Caco-2 (cell line): ENCODE measurements around the gene PIP4K2A. TPM values are rescaled to one million over a fixed set of nuclear protein-coding genes. Genes with fewer than 3 reads are reported as not detected.

Experiments used
- BruUV-seq: library from RNA; stranded (reverse); fragments of 400-500 nt; replicated peaks from 2 replicates; lab custom pipeline; 2021; lab: Mats Ljungman, UMichigan
- CTCF ChIA-PET: fragments of 300-600 bp; sonication (Branson Sonifier 250); formaldehyde crosslinking; loops from one replicate; lab custom pipeline; 2022; ENCODE audit warnings: antibody characterized with exemption; lab: Charles Lee
- POLR2A ChIA-PET: fragments of 300-600 bp; sonication (Branson Sonifier 250); formaldehyde crosslinking; loops from one replicate; lab custom pipeline; 2022; ENCODE audit warnings: antibody characterized with exemption; lab: Charles Lee
- DNase-seq, 2 experiments: peaks; one replicate each; pipeline versions ENCODE4 v3.0.0 to v3.0.0-alpha.2; 2020 to 2022
- H3K27me3 ChIP-seq: replicated peaks from 2 replicates; pipeline ENCODE4 v1.6.0; 2011; ENCODE audit warnings: low read length; ENCODE audit not compliant: control insufficient read depth, insufficient read depth
- H3K36me3 ChIP-seq: 2 replicates; pipeline ENCODE4 v1.5.1; 2011; ENCODE audit warnings: low read length; ENCODE audit not compliant: control insufficient read depth, insufficient read depth
- H3K4me1 ChIP-seq: fragments of 250-450 bp; sonication (Bioruptor Pico); 2 replicates; pipeline ENCODE4 v1.5.1; 2020; ENCODE audit warnings: mild to moderate bottlenecking
- H3K4me3 ChIP-seq: 2 replicates; pipeline ENCODE4 v1.5.1; 2011; ENCODE audit warnings: low read depth, mild to moderate bottlenecking, control low read depth, low read length
- H3K9me3 ChIP-seq: fragments of 250-450 bp; sonication (Bioruptor Pico); 2 replicates; pipeline ENCODE4 v1.5.1; 2020; ENCODE audit warnings: mild to moderate bottlenecking, moderate library complexity
- H3K27ac Mint-ChIP-seq: one replicate; pipeline ENCODE4 v1.8.0; 2022; ENCODE audit warnings: mixed read lengths; ENCODE audit not compliant: unreplicated experiment
- H3K27me3 Mint-ChIP-seq: one replicate; pipeline ENCODE4 v1.8.0; 2022; ENCODE audit warnings: mixed read lengths; ENCODE audit not compliant: insufficient read depth, unreplicated experiment
- H3K36me3 Mint-ChIP-seq: one replicate; pipeline ENCODE4 v1.8.0; 2022; ENCODE audit warnings: mild to moderate bottlenecking, mixed read lengths; ENCODE audit not compliant: insufficient read depth, unreplicated experiment
- H3K4me1 Mint-ChIP-seq: one replicate; pipeline ENCODE4 v1.8.0; 2022; ENCODE audit warnings: low read depth, mixed read lengths; ENCODE audit not compliant: unreplicated experiment
- H3K4me3 Mint-ChIP-seq: one replicate; pipeline ENCODE4 v1.8.0; 2022; ENCODE audit warnings: mild to moderate bottlenecking, moderate library complexity, mixed read lengths; ENCODE audit not compliant: unreplicated experiment
- H3K9me3 Mint-ChIP-seq: one replicate; pipeline ENCODE4 v1.8.0; 2022; ENCODE audit warnings: mixed read lengths; ENCODE audit not compliant: unreplicated experiment
- intact Hi-C: fragments of 100-400 bp; cut with micrococcal nuclease; formaldehyde crosslinking; loops from one replicate; pipeline ENCODE4 v1.10.0; 2022; ENCODE audit not compliant: unreplicated experiment
- total RNA-seq: library from RNA; stranded (reverse); gene quantifications from 2 replicates; pipeline ENCODE4 v1.2.3, GENCODE V29; 2022
- TF ChIP-seq, protein P1 (sequence below), 2 experiments: fragments of 200-600 bp in 1 of 2; IDR thresholded peaks; 1 replicate in 1 of 2; 2 replicates in 1 of 2; pipeline versions ENCODE4 v1.5.1 to v1.8.0; 2011 to 2022; ENCODE audit warnings: antibody characterized with exemption in 1 of 2, control low read depth in 1 of 2, inconsistent platforms in 1 of 2, low read depth in 1 of 2, low read length in 1 of 2, mild to moderate bottlenecking in 1 of 2, moderate library complexity in 1 of 2; ENCODE audit not compliant: insufficient read depth in 1 of 2, severe bottlenecking in 1 of 2, unreplicated experiment in 1 of 2

Gene PIP4K2A
- total RNA-seq, 1 experiment from 2014 or later: 26.9 TPM

- H3K9me3 ChIP-seq: no peaks in the 10 kb centered on the region
- intact Hi-C loops: loop anchor here (5.0 kb wide), 1 partner anchor 40 kb away; no protein-coding TSS in a partner anchor
- H3K4me3 ChIP-seq: no peak overlapping the region
- DNase-seq: no peak
- no TSS peak for BruUV-seq
- peaks cover 31% of the 10 kb centered on the region for H3K4me1 ChIP-seq
- POLR2A ChIA-PET: no interaction called here
- peaks cover under 1% of the 10 kb centered on the region for H3K4me1 Mint-ChIP-seq
- no peak overlapping the region for H3K4me3 Mint-ChIP-seq
- no peak overlapping the region for H3K27ac Mint-ChIP-seq
- CTCF ChIA-PET: no interaction called here
- no peaks in the 10 kb centered on the region for H3K36me3 Mint-ChIP-seq
- no peaks in the 10 kb centered on the region for H3K9me3 Mint-ChIP-seq
- H3K27me3 Mint-ChIP-seq: no peaks in the 10 kb centered on the region
- H3K27me3 ChIP-seq: no peaks in the 10 kb centered on the region
- H3K36me3 ChIP-seq: no peaks in the 10 kb centered on the region
- TF ChIP-seq, protein P1, sequence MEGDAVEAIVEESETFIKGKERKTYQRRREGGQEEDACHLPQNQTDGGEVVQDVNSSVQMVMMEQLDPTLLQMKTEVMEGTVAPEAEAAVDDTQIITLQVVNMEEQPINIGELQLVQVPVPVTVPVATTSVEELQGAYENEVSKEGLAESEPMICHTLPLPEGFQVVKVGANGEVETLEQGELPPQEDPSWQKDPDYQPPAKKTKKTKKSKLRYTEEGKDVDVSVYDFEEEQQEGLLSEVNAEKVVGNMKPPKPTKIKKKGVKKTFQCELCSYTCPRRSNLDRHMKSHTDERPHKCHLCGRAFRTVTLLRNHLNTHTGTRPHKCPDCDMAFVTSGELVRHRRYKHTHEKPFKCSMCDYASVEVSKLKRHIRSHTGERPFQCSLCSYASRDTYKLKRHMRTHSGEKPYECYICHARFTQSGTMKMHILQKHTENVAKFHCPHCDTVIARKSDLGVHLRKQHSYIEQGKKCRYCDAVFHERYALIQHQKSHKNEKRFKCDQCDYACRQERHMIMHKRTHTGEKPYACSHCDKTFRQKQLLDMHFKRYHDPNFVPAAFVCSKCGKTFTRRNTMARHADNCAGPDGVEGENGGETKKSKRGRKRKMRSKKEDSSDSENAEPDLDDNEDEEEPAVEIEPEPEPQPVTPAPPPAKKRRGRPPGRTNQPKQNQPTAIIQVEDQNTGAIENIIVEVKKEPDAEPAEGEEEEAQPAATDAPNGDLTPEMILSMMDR (IDR thresholded peaks at IDR 0.05; ENCODE audit: insufficient read depth in 1 of 2, low read depth in 1 of 2, low read length in 1 of 2, severe bottlenecking in 1 of 2, unreplicated experiment in 1 of 2): no peak
These were observed 56.7 kb downstream of the PIP4K2A start for GRCh38 chr10:22657566-22658225.

DNA sequence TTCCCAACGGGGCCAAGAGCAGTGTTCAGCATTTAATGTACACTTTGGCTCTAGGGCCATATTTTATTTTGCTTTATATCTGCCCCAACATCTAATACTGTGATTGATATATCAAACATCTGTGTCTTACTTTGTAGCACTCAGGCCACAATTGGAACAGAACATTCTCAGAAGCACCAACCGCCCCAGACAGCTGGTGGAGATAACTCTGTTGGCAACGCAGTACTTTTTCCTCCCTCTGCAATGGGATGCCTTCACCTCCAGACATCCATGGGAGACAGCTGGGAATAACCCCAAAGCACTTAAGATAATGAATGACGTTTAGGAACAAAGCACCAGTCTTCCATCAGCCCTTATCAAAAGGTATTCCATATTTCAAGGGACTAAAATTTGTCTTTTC lies 57.4 kb downstream of the PIP4K2A start:
- Histone ChIP-seq H3K36me3 (no peaks in the 10 kb centered on the region), H3K27me3 (no peaks in the 10 kb centered on the region), H3K4me1 (peaks cover 30% of the 10 kb centered on the region), H3K4me3 (no peak overlapping the region), H3K9me3 (no peaks in the 10 kb centered on the region)
- Mint-ChIP-seq H3K4me3 (no peak overlapping the region), H3K9me3 (no peaks in the 10 kb centered on the region), H3K27me3 (no peaks in the 10 kb centered on the region), H3K36me3 (no peaks in the 10 kb centered on the region), H3K4me1 (no peaks in the 10 kb centered on the region), H3K27ac (no peak overlapping the region)
- no peak for DNase-seq
- TF ChIP-seq, protein P1 (IDR thresholded peaks at IDR 0.05; ENCODE audit: insufficient read depth in 1 of 2, low read depth in 1 of 2, low read length in 1 of 2, severe bottlenecking in 1 of 2, unreplicated experiment in 1 of 2): no peak
- intact Hi-C loops: loop anchor here (5.0 kb wide), 1 partner anchor 40 kb away; no protein-coding TSS in a partner anchor
- ChIA-PET CTCF (no interaction called here), POLR2A (no interaction called here)
- BruUV-seq: no TSS peak

DNA sequence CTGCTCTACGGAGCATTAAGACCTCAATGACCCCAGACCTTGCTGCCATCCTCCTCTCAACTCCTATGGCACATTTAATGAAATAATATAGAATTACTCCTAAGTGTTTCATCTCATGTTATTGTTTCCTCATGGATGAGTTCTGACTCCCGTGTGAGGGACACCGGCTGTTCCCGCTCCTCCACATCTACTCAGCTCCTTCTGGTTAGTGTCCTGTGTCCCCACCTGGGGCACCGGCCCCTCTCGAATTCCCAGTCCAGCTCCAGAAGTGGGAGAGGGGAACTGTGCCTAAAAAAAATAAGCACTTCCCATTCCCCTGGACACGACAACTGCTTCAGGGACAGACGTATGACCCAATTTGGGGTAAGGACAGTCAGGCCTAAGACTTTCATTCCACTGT lies 58.3 kb downstream of the PIP4K2A start:
- no peaks in the 10 kb centered on the region for H3K9me3 Mint-ChIP-seq
- H3K4me1 Mint-ChIP-seq: peaks cover 6% of the 10 kb centered on the region
- no TSS peak for BruUV-seq
- H3K36me3 ChIP-seq: no peaks in the 10 kb centered on the region
- H3K4me1 ChIP-seq: peaks cover 35% of the 10 kb centered on the region
- no peak for DNase-seq
- TF ChIP-seq, protein P1 (IDR thresholded peaks at IDR 0.05; ENCODE audit: insufficient read depth in 1 of 2, low read depth in 1 of 2, low read length in 1 of 2, severe bottlenecking in 1 of 2, unreplicated experiment in 1 of 2): no peak
- H3K27me3 Mint-ChIP-seq: no peaks in the 10 kb centered on the region
- no peak overlapping the region for H3K27ac Mint-ChIP-seq
- no peak overlapping the region for H3K4me3 ChIP-seq
- no peak overlapping the region for H3K4me3 Mint-ChIP-seq
- intact Hi-C loops: loop anchor here (5.0 kb wide), 1 partner anchor 39 kb away; no protein-coding TSS in a partner anchor
- ChIA-PET POLR2A (no interaction called here), CTCF (no interaction called here)
- no peaks in the 10 kb centered on the region for H3K27me3 ChIP-seq
- peaks cover 5% of the 10 kb centered on the region for H3K36me3 Mint-ChIP-seq
- H3K9me3 ChIP-seq: no peaks in the 10 kb centered on the region
